Upper lobe of left lung (tissue), 4 donors: Measurements from ENCODE around the gene AP2A2.

Experiments
- EP300 ChIP-seq, 4 donors: sonication (generic); formaldehyde crosslinking; IDR thresholded peaks; one replicate each; pipeline ENCODE4 v1.5.1; 2017; ENCODE audit warnings: antibody characterized with exemption in 4 of 4, control low read depth in 2 of 4
- POLR2AphosphoS5 ChIP-seq, 2 donors: sonication (generic); formaldehyde crosslinking; IDR thresholded peaks; one replicate each; pipeline ENCODE4 v1.5.1; 2017; ENCODE audit warnings: antibody characterized with exemption in 2 of 2
- TF ChIP-seq, protein P1 (sequence below), 6 experiments: fragments of 450-650 bp in 4 of 6; fragments of 200-600 bp in 2 of 6; sonication (generic) in 2 of 6; IDR thresholded peaks; one replicate each; pipeline ENCODE4 v1.5.1; 2016 to 2019; ENCODE audit warnings: antibody characterized with exemption in 6 of 6

DNA sequence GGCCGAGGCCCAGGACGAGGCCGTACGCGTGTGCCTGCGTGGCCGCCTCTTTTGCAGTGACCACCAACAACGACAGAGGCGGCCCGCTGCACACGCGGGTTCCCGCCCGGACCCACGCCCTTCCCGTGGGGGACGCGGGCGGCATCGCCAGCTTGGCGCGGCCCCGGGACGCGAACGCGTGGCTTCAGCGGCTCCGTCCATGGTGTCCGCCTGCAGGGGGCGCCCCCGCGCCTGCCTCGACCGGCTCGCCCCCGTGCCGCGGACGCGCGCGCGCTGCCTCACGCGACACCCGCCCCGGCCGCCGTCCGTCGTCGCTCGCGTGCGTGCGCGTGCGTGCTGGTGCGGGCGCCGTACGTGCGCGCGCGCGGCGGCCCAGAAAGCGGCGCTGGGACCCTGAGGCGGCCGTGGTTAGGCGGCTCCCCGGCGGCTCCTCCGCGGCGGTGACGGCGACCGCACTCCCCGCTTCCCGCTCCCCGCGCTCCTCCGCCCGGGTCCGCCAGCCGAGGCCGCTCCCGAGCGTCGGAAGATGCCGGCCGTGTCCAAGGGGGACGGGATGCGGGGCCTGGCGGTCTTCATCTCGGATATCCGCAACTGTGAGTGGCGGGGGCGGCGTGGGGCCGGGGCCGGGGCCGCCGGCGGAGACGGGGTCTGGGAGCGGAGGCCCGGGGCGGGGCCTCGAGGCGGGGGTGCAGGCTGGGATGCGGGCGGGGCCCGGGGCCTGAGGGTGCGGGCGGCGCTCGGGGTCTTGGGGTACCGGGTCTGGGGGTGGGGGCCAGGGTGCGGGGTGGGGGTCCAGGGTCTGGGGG, at the start of gene AP2A2:
- TF ChIP-seq POLR2AphosphoS5 (IDR thresholded peaks at IDR 0.05) (peak; percentile 45 to 71), EP300 (IDR thresholded peaks at IDR 0.05) (no peak)
- TF ChIP-seq, protein P1, sequence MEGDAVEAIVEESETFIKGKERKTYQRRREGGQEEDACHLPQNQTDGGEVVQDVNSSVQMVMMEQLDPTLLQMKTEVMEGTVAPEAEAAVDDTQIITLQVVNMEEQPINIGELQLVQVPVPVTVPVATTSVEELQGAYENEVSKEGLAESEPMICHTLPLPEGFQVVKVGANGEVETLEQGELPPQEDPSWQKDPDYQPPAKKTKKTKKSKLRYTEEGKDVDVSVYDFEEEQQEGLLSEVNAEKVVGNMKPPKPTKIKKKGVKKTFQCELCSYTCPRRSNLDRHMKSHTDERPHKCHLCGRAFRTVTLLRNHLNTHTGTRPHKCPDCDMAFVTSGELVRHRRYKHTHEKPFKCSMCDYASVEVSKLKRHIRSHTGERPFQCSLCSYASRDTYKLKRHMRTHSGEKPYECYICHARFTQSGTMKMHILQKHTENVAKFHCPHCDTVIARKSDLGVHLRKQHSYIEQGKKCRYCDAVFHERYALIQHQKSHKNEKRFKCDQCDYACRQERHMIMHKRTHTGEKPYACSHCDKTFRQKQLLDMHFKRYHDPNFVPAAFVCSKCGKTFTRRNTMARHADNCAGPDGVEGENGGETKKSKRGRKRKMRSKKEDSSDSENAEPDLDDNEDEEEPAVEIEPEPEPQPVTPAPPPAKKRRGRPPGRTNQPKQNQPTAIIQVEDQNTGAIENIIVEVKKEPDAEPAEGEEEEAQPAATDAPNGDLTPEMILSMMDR (IDR thresholded peaks at IDR 0.05) = peak; percentile 88 to 100 (median 100)
